CD4-positive, alpha-beta T cell treated with Interleukin-1 beta for 1 hour (primary cell): ENCODE data around the gene CTTN.
A peak's percentile ranks its signal among the peaks of the same experiment; 100 is the strongest.

ENCODE experiments used
- DNase-seq, 2 donors: peaks; one replicate each; pipeline ENCODE4 v3.0.0-alpha.2; 2020 to 2022

Gene CTTN

DNA sequence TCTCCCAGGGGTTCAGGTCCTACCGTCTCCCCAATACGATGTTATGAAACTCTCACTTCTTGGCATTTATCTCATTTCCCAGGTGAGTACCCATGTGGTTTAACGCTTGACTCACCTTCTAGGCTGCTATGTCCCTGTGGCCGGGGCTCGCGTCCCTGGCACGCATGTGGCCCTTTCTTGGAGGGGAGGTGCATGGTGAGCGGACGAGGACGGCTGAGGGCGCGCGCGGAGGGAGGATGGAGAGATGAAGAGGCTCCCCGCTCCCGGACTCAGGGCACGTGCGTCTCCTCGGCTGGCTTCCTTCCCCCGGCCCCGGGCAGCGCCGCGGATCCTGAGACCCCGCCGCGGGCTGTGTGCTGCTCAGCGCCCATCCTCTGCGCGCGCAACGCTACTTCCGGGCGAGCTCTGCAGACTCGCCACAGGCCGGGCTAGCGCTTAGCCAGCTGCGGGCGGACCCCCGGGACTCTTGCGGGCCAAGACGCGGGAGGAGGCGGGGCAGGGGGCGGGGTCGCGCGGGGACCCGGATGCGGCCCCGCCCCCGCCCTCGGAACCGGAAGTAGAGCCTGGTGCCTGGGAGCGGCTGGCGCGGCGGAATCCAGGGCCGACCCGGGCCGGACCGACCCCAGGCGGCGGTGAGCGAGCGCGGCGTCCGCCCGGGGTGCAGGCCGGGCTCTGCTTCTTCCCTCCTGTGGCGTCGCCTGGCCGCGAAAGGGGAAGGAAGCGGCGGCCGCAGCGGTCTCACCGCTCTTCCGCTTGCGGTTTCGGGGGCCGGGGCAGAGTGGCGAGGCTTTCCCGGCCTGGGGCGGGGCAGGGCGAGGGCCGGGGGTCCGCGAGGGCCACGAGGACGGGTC is at the start of gene CTTN:
Gene CTTN, plus strand, starts transcription at position 547 of the 851 bp plus-strand sequence. CDS start 8,769 bp downstream, outside the sequence.
- peak; percentile 54 to 69 for DNase-seq

DNA sequence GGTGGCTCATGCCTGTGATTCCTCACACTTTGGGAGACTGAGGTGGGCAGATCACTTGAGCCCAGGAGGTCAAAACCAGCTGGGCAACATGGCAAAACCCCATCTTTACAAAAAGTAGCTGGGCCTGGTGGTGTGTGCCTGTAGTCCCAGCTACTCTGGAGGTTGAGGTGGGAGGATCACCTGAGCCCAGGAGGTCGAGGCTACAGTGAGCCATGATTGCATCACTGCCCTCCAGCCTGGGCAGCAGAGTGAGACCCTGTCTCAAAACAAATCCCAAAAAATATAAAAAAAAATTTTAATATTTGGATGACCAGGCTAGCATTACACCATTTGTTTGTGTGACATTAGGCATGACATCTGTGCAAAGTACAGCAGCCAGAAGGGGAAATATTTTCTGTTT is 49.7 kb upstream of the CTTN start:
- DNase-seq, result no peak

DNA sequence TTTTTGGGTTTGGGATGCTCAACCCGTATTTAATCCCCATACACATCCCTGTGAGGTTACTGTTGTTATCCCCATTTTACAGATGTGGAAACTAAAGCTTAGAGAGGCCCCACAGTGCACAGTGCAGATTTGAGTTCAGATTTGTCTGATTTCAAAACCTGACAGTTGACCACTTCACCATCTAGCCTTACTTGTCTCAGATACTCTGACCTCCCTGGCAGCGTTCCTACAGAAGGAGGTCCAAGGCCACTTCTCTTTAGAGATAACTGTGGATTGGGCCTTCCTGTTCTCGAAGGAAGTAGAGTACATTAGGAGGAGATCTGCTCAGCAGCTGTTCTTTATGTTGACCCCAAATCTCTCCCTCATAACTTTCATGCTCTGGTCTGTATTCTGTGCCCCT is 46.7 kb upstream of the CTTN start:
- DNase-seq, result no peak

DNA sequence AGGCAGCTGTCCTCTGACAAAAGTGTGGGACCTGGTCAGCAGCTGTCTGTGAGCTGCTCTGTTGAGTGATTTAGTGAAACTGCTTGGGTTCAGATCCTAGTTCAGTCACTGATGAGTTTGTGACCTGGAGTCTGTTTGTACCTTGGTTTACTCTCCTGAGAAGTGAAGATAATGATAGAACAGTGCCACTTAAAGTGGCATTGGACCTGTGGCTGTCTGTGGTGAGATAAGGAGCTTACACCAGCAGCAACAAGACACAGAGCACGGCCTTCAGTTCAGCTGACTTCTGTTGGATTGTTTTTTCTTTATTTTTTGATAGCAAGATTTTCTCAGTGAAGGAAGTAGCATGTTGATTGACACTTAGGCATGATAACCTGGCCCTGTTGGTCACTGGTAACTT is 46.2 kb upstream of the CTTN start:
- no peak for DNase-seq

DNA sequence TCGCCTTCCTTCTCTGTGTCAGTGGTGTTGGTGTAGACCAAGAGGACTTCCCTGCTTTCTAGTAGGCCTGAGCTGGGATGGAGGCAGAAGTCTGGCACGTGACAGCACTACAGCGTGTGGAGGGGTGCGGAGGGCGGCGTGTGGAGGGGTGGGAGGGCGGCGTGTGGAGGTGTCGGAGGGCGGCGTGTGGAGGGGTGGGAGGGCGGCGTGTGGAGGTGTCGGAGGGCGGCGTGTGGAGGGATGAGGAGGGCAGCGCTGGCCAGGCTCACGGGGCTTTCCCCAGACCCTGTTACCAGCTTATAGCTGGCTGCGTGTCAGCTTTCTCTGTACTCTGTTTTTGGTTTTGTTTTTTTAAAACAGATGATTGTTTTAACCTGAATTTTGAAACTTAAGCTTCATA is 45.7 kb upstream of the CTTN start:
- no peak for DNase-seq

DNA sequence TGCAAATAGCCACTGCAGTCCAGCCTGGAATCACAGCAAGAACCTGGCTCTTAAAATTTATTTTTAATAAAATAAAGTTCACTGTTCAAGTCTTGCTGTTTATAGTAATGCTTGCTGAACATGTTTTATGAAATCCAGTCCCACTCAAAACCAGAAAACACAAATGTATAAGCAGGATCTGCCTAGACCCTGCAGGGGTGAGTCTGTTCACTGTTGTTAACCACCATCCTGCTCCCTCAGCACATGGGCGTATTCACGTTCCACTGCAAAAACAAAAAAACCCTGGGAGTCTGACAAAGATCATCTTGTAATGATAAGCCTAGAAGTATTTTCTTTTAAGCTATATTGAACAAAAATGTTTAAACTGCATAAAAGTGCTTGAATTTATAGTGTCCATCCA is 45.0 kb upstream of the CTTN start:
- DNase-seq, result no peak

DNA sequence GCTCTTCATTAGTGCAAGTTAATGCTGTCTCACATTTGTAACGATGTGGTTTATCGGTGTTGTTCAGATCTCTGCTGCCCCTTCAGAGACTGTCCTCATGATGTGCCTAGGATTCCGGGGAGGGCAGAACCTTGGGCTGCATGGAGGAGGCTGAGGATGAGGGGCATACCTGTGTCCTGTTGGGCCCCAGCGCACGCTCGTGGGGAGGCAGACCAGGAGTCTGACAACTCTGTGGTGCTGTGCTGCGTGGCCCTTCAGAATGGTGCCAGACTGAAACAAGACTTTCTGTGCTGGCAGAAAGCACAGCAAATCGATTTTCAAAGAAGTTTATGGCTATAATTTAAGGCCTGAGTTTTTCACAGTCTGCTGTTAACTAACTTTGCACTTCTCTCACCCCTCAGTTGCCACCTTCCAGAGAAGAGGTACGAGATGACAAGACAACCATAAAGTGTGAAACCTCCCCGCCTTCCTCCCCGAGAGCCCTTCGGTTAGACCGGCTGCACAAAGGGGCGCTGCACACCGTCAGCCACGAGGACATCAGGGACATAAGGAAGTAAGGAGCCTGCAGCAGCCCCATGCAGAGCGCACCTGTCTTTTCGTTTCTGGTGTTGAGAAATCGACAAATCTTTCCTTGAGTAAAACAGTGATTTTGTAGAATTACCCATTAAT is 44.3 kb upstream of the CTTN start:
- peak in 1 of 2 donors; percentile 13 for DNase-seq

DNA sequence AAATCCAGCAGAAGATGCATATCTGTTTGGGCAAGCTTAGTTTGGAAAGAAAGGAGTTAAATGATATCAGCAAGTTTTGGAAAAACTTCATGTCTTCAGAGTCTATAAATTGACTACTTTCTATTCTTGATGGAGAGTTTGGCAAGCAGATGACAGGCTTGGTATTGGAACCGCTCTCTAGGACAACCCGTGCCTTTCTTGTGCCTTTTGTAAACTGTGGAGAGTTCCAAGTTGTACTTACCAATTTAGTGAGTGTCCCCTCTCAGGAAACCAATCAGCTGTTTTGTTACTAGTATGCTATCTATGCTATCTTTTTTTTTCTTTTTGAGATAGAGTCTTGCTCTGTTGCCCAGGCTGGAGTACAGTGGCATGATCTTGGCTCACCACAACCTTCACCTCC is 43.7 kb upstream of the CTTN start:
- no peak for DNase-seq

DNA sequence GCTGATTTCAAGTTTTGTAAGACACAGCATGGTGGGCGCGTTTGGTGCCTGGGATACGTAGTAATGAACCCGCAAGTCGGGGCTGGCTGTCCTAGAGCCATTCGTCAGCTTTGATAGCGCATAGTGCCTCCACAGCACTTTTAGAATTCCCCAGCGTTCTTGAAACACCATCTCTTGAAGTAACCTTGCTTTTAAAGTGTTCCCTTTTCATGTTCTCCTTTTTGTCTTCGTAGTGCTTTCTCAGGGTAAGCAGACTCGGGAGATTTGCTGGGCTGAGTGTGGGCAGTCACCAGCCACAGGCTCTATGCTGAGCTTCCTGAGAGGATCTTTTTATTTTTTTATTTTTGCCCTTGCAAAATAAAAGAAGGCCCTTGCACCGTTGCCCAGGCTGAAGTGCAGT is 39.6 kb upstream of the CTTN start:
- DNase-seq, result no peak

DNA sequence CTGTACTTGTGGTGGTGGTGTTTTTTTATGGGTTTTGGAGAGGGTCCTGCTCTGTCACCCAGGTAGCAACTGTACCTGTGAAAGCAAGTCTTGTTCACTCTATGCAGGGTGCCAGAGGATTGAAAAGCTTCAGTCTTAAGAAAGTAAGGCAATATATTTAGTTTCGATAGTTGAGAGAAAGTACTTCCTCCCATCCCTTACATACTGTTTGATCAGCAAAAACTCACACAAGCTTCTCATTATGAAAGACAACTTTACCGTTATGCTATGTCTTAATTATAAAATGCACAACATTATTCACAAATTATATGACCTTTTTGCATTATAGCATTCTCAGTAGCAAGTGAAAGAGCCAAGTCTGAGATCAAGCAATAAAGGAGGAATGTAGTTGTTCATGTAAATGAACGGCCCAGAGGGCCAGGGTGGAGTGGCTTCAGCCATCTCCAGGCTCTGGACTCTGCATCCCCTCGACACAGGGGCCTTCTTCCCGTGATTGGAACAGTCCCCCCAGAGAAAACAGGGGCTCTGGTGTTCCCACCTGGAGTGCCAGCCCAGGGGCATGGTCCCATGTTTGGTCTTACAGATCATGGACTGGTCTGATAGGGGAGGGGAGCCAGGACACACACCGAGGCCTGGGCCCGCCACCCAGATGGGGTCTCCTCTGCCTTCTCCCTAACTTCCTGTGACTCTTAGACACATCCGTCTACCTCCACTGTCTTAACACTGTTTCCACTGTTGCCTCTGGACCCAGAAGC is 38.7 kb upstream of the CTTN start:
- DNase-seq, result no peak

DNA sequence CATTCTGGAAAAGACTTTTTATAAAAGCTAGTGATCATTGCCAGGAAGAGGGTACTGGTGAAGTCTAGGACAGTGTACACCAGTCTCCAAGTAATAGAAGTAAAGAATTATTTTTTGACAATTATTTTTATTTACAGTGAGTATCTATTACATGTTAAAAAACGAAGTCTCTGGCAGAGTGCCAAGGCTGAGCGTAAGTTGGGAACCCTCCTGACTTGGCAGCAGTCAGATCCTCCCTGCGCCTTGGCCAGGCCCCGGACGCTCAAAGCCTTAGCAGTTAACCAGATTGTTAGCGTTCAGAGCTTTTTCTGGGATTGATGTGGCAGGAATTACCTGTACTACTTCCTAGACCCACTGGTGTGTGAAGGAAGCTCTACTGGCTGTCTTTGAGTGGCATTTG is 38.1 kb upstream of the CTTN start:
- no peak for DNase-seq

DNA sequence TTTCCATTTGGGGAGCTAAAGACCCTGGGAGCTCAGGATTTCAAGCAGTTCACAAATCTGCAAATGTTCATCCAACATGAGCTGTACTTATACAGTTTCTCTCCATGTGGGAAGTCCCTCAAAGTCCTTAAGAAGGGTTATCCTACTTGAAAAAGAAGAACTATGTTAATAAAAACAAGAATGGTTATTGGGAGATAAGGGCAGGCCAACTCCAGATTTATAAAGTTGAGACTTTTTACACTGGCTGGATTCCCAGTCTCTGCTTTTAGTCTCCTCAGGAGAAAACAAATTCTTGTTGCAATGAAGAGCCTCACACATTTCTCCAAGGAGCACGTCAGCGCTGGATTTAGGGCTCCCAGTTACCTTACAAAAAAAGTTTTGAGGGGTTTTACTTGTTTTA is 34.2 kb upstream of the CTTN start:
- DNase-seq, result no peak

DNA sequence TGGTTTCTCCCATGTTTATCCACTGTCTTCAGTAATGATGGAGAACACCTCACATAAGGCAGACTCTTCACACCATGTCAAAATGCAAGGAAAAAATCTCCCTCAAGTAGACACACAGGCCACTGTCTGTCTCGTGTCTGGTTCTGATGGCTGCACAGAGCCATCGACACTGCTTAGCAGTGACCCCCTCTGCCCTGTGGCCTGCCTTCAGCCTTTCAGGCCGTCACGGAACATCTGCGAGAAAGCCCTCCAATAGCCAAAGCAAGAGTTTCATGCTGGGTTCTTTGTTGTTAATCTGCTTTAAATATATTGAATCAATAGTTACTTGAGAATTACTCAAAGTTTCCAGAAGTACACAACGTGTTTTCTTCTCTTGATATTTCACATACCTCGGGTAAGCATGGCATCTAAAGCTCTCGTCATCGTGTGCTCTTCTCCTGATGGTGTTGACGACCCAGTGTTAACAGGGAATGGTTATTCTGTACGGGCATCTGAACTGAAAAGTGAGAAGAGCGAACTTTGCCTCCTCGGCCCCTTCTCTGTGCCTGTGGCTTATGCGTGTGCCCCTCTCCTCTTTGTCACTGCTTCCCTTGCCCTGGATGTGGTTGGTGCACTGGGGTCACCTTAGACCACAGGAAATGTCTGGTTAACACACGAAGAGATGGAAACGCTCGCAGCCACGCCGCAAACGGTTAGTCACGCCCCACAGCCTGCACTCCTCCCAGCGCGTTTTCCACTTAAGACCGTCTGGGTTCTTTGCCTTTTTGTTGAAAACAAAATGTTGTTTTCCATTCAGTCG is 33.4 kb upstream of the CTTN start:
- peak; percentile 35 to 44 for DNase-seq

DNA sequence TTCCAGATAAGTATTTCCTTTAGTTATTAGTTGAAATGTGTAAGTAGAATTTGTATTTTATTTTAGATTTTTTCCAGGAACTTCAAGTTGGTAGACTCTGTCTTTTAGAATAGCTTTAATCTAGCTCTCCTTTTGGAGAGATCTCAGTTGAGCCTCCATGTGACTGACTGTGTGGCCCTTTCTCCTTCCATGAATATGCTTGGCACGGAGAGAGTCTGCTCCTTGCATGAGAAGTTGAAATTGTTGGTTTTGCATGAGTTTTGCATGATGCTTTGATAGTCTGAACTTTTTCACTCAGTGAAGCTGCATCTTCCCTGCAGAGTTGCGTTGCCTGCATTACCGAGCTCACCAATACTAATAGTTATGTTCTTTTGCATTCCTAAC is 32.8 kb upstream of the CTTN start:
- no peak for DNase-seq

DNA sequence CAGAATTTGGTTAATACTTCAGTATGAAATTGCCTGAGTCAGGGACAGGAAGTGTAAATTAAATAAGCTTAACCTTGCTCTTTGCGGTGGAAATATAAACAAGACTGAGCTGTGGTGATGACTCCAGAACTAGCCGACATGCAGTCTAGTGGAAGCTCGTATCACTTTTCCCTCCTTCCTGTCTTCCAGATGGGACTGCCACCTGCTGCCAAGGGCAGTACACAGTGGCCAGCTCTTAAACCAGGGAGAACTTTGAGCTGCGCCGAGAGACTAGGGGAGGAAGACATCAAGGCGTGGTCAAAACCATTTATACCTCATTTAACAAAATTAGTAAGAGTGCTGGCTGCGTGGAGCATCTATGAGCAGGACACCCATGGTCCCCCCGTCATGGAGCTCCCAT is 31.3 kb upstream of the CTTN start:
- DNase-seq, result no peak

DNA sequence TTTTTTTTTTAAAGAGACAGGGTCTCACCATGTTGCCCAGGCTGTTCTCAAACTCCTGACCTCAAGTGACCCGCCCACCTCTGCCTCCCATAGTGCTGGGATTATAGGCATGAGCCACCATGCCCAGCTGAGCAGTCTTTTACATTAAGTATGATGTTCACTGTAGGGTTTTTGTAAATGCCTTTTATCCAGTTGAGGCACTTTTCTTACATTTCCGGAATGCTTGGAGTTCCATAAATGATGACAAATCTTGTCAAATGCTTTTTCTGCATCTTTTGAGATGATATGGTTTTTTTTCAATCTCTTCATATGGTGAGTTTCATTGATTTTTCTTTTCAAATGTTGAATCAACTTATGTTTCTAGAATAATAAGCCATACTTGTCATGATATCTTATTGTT is 29.4 kb upstream of the CTTN start:
- no peak for DNase-seq

DNA sequence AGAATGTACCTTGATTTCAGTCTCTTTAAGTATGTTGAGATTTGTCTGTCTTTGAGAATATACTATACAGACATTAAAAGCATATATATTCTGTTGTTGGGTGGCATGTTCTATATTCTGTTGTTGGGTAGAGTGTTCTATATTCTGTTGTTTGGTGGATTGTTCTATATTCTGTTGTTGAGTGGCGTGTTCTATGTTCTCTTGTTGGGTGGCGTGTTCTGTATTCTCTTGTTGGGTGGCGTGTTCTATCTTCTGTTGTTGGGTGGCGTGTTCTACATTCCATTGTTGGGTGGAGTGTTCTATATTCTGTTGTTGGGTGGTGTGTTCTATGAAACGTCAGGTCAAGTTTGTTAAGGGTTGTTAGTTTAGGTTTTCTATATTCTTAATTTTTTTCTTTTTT is 27.1 kb upstream of the CTTN start:
- DNase-seq, result no peak

DNA sequence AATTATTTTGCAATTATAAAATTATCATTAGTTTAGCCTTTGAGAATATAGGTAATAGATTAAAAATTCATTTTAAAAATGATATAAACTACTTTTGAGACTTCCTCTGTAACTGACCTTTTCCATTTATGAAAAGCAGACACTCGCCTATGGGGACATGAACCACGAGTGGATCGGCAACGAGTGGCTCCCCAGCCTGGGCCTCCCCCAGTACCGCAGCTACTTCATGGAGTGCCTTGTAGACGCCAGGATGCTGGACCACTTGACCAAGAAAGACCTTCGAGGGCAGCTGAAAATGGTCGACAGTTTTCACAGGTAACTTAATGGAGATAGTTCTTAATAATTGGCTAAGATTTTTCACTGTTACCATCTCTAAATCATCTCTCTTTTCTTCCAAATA is 26.3 kb upstream of the CTTN start:
- no peak for DNase-seq

DNA sequence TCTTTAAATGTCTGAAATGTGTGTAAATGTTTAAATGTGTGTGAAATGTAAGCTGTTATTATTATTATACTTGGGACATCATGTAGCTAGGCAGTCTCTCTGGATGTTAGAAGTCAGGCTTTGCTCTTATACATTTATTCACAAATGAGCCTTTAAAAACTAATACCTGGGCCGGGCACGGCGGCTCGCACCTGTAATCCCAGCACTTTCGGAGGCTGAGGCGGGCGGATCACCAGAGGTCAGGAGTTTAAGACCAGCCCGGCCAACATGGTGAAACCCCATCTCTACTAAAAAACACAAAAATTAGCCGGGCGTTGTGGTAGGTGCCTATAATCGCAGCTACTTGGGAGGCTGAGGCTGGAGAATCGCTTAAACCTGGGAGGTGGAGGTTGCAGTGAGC is 21.7 kb upstream of the CTTN start:
- DNase-seq, result no peak

DNA sequence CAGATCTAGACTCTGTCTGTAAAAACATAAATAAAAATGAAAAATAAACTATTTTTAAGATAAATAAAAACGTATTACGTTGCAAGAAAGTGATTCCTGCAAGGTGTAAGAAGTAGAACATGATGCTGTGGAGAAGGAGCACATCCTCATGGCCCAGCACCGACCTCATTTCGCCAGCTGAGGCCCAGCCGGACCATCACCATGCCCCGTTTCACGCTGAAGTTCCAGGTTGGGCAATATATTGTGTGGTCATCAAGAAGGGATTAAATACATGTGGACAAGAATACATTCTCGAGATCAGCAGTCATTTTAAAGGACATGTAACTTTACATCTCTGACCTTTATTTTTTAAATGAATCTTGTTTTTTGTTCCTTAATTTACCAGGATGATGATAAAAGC is 20.7 kb upstream of the CTTN start:
- DNase-seq, result no peak

DNA sequence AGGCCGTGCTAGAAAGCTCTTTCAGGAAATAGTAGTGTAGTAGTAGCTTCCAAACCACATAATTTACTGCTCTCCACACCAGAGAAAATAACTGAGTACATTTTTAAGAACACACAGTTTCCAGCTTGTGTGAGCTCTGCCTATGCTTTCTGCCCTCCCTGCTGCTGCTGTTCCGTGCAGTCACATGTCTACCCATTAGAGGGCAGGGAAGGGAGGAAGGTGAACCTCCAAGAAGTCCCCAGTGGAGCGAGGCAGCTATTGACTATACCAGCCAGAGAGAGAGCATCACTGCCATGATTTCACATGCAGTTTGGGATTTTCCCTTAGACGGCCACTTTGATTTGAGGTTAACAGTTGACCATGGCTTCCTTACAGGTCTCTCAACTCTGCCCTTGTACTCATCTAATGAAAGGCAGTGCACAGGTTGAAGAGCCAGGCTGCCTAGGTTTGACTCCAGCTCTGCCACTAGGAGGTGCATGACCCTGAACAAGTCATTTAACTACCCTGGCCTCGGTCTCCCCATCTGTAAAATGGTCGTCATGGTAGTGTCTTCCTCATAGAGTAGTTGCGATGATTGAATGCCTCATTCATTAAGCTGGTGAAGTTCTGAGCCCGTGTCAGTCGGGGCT is 19.7 kb upstream of the CTTN start:
- no peak for DNase-seq

DNA sequence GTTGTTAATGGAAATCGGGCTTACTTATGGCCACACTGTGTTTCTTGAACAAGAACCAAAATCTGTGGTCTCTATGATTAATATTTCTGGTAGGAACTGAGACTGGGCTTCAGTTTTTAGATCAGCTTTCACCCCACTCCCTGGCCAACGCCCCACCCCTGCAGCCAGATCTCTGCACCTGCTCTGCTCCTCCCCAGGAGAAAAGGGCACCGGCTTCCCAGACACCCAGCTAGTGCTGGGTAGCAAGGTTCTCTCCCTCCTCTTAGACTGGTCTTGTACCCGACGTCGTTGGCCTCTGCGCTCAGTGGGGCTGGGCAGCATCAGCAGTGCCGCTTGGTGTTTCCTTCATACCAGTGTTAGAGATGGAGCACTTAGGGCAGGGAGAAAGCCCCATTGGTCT is 17.0 kb upstream of the CTTN start:
- DNase-seq, result no peak
